ENCODE results near the gene ZDHHC21.

- TF ChIP-seq, protein P1, sequence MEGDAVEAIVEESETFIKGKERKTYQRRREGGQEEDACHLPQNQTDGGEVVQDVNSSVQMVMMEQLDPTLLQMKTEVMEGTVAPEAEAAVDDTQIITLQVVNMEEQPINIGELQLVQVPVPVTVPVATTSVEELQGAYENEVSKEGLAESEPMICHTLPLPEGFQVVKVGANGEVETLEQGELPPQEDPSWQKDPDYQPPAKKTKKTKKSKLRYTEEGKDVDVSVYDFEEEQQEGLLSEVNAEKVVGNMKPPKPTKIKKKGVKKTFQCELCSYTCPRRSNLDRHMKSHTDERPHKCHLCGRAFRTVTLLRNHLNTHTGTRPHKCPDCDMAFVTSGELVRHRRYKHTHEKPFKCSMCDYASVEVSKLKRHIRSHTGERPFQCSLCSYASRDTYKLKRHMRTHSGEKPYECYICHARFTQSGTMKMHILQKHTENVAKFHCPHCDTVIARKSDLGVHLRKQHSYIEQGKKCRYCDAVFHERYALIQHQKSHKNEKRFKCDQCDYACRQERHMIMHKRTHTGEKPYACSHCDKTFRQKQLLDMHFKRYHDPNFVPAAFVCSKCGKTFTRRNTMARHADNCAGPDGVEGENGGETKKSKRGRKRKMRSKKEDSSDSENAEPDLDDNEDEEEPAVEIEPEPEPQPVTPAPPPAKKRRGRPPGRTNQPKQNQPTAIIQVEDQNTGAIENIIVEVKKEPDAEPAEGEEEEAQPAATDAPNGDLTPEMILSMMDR (IDR thresholded peaks at IDR 0.05; ENCODE audit: low read depth, low read length, poor library complexity, severe bottlenecking), result peak; percentile 71
- no peak for TF ChIP-seq EZH2phosphoT487 (IDR thresholded peaks at IDR 0.05; ENCODE audit: borderline replicate concordance, low read length)
These were observed 76.8 kb downstream of the ZDHHC21 start for GRCh38 chr9:14616188-14616982.

All from DOHH2 (cell line).